ENCODE measurements around the gene CCHCR1.

The CCHCR1 gene

GRCh38 chr6:31163922-31164321, 6.3 kb upstream of the CCHCR1 start:
- ChIA-PET CTCF (no interaction called here), POLR2A (no interaction called here)
- TF ChIP-seq ELF4 (IDR thresholded peaks at IDR 0.05) (no peak), FOXM1 (IDR thresholded peaks at IDR 0.05; ENCODE audit: borderline replicate concordance) (no peak), CTBP1 (IDR thresholded peaks at IDR 0.05; ENCODE audit: borderline replicate concordance) (no peak), TARDBP (IDR thresholded peaks at IDR 0.05) (no peak), FOXA1 (IDR thresholded peaks at IDR 0.05) (no peak)
- TF ChIP-seq, protein P1, sequence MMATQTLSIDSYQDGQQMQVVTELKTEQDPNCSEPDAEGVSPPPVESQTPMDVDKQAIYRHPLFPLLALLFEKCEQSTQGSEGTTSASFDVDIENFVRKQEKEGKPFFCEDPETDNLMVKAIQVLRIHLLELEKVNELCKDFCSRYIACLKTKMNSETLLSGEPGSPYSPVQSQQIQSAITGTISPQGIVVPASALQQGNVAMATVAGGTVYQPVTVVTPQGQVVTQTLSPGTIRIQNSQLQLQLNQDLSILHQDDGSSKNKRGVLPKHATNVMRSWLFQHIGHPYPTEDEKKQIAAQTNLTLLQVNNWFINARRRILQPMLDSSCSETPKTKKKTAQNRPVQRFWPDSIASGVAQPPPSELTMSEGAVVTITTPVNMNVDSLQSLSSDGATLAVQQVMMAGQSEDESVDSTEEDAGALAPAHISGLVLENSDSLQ (IDR thresholded peaks at IDR 0.05): no peak
- no peak for DNase-seq (ENCODE audit: extremely low spot score)

DNA sequence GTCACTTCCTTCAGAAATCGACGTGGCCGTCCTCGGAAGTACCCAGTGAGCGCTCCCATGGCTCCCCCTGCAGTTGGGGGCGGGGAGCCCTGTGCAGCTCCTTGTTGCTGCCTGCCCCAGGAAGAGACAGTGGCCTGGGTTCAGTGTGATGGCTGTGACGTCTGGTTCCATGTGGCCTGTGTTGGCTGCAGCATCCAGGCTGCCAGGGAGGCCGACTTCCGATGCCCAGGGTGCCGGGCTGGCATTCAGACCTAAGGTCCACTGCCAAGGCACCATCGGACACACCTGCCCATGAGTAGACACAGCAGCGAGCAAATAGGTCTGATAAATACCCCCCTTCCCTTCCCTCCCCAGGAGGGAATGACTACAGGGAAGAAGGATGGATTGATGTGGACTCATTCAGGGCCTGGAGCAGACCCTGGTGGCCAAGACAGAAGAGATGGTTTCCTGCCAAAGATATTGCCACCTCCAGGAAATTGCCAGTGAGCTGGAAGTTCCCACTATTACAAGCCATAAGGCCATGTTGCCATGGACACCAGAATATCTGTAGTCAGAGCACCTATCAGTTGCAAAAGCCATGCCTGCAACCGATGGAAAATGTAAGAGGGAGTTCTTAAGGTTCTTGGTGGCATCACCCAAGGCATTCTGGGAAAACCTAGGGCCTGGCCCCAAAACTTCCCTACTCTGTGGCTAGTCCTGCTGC, 5.0 kb upstream of the CCHCR1 start:
- POLR2A ChIA-PET: no interaction called here
- TF ChIP-seq HDGF (IDR thresholded peaks at IDR 0.05; ENCODE audit: borderline replicate concordance) (no peak), ZNF384 (IDR thresholded peaks at IDR 0.05) (no peak), SUZ12 (IDR thresholded peaks at IDR 0.05) (no peak), CTBP1 (IDR thresholded peaks at IDR 0.05; ENCODE audit: borderline replicate concordance) (no peak), SP1 (IDR thresholded peaks at IDR 0.05) (no peak), L3MBTL2 (conservative IDR thresholded peaks at IDR 0.05) (no peak), NFRKB (IDR thresholded peaks at IDR 0.05) (no peak)
- CTCF ChIA-PET: no interaction called here
- no peak for DNase-seq (ENCODE audit: extremely low spot score)

DNA sequence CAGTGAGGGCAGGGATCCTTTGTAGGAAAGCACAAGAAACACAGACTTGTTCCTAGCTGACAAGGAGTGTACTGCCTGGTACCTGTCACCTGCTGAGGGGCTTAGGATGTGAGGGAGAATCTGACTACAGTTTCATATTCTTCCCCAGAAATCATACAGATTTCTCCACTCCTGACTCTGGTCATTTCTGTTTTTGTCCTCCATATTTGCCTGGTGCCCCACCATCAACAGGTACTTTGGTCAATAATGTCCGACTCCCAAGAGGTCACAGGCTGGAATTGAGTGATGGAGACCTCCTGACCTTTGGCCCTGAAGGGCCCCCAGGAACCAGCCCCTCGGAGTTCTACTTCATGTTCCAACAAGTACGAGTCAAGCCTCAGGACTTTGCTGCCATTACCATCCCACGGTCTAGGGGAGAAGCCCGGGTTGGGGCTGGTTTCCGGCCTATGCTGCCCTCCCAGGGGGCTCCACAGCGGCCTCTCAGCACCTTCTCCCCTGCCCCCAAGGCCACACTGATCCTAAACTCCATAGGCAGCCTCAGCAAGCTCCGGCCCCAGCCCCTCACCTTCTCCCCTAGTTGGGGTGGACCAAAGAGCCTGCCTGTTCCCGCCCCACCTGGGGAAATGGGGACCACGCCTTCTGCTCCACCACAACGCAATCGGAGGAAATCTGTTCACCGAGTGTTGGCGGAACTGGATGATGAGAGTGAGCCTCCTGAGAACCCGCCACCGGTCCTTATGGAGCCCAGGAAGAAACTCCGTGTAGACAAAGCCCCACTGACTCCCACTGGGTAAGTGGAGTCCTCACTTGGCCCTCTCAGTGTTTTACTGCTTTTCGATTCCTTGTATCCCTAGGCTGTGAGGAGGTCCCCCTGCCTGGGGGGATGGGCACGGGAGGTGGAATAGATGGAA, 3.9 kb upstream of the CCHCR1 start:
- DNase-seq (ENCODE audit: extremely low spot score): no peak
- no peak for TF ChIP-seq ELF4 (IDR thresholded peaks at IDR 0.05)
- TF ChIP-seq CTBP1 (IDR thresholded peaks at IDR 0.05; ENCODE audit: borderline replicate concordance): no peak
- no peak for TF ChIP-seq FOXK2 (IDR thresholded peaks at IDR 0.05)
- no peak for TF ChIP-seq FOXA1 (IDR thresholded peaks at IDR 0.05)
- TF ChIP-seq ARNT (IDR thresholded peaks at IDR 0.05): no peak
- no peak for TF ChIP-seq LEF1 (IDR thresholded peaks at IDR 0.05; ENCODE audit: borderline replicate concordance)
- TF ChIP-seq ZNF384 (IDR thresholded peaks at IDR 0.05): no peak
- no peak for TF ChIP-seq SUZ12 (IDR thresholded peaks at IDR 0.05)
- no peak for TF ChIP-seq FOXM1 (IDR thresholded peaks at IDR 0.05; ENCODE audit: borderline replicate concordance)
- TF ChIP-seq, protein P1 (IDR thresholded peaks at IDR 0.05): no peak
- no peak for TF ChIP-seq HDGF (IDR thresholded peaks at IDR 0.05; ENCODE audit: borderline replicate concordance)
- TF ChIP-seq NFRKB (IDR thresholded peaks at IDR 0.05): no peak
- TF ChIP-seq L3MBTL2 (conservative IDR thresholded peaks at IDR 0.05): no peak
- no peak for TF ChIP-seq SP1 (IDR thresholded peaks at IDR 0.05)
- TF ChIP-seq TARDBP (IDR thresholded peaks at IDR 0.05): no peak
- no peak for TF ChIP-seq BHLHE40 (IDR thresholded peaks at IDR 0.05; ENCODE audit: borderline replicate concordance)
- ChIA-PET POLR2A (no interaction called here), CTCF (no interaction called here)

GRCh38 chr6:31158863-31159855, 1.6 kb upstream of the CCHCR1 start:
- POLR2A ChIA-PET: interaction anchor here (0.6 to 2.4 kb wide), 17 partner anchors 9 to 601 kb away, joined by 3 to 14 read pairs (median 4); partner anchors contain the start of gene PSORS1C2
- CTCF ChIA-PET: interaction anchor here (0.7 to 1.5 kb wide), 3 partner anchors 11 to 207 kb away, joined by 3 to 6 read pairs (median 4); no protein-coding TSS in a partner anchor
- peak; percentile 41 for DNase-seq (ENCODE audit: extremely low spot score)
- TF ChIP-seq HDGF (IDR thresholded peaks at IDR 0.05; ENCODE audit: borderline replicate concordance): peak; percentile 32; the same call in 1 of the 2 replicates
- TF ChIP-seq SP1 (IDR thresholded peaks at IDR 0.05): no peak

GRCh38 chr6:31158140-31158862, 699 bp upstream of the CCHCR1 start, which contains the start of gene TCF19:
TCF19 (plus strand) TSS chr6:31158589; CDS start chr6:31159470, 881 bp downstream.
- peak; percentile 100 for DNase-seq (ENCODE audit: extremely low spot score)
- TF ChIP-seq ELF4 (IDR thresholded peaks at IDR 0.05) (no peak), SP1 (IDR thresholded peaks at IDR 0.05) (no peak), ARNT (IDR thresholded peaks at IDR 0.05) (no peak), FOXK2 (IDR thresholded peaks at IDR 0.05) (no peak), LEF1 (IDR thresholded peaks at IDR 0.05; ENCODE audit: borderline replicate concordance) (no peak), CTBP1 (IDR thresholded peaks at IDR 0.05; ENCODE audit: borderline replicate concordance) (no peak), SUZ12 (IDR thresholded peaks at IDR 0.05) (no peak), TARDBP (IDR thresholded peaks at IDR 0.05) (no peak), FOXA1 (IDR thresholded peaks at IDR 0.05) (no peak), L3MBTL2 (conservative IDR thresholded peaks at IDR 0.05) (peak; percentile 51; the same call in 1 of the 2 replicates), ZNF384 (IDR thresholded peaks at IDR 0.05) (no peak)
- TF ChIP-seq, protein P1 (IDR thresholded peaks at IDR 0.05): peak; percentile 30; the same call in 1 of the 2 replicates
- POLR2A ChIA-PET: interaction anchor here (0.8 to 2.4 kb wide), 16 partner anchors 8 to 601 kb away, joined by 3 to 14 read pairs (median 4); partner anchors contain the start of gene PSORS1C2
- CTCF ChIA-PET: interaction anchor here (0.7 to 0.8 kb wide), 2 partner anchors 10 to 25 kb away, joined by 4 to 6 read pairs; no protein-coding TSS in a partner anchor

Data from HEK293T (cell line).